Central memory CD8-positive, alpha-beta T cell (primary cell): ENCODE results near the gene PDE8B.

Experiments
- ATAC-seq: fragments of 150-1000 bp; cut with Tn5 transposase; replicated peaks from 2 replicates; pipeline ENCODE4 v1.10.0; 2022; ENCODE audit warnings: mild to moderate bottlenecking, moderate FRiP score, moderate number of reproducible peaks; ENCODE audit not compliant: poor library complexity, severe bottlenecking; ENCODE audit errors: extremely low read depth
- DNase-seq, 2 donors: peaks; one replicate each; pipeline ENCODE4 v3.0.0; 2021; ENCODE audit warnings: low spot score in 2 of 2
- H3K27ac Mint-ChIP-seq: one replicate; pipeline ENCODE4 v1.8.0; 2022; ENCODE audit warnings: low read depth, mild to moderate bottlenecking, moderate library complexity, mixed read lengths
- H3K27me3 Mint-ChIP-seq: one replicate; pipeline ENCODE4 v1.8.0; 2022; ENCODE audit warnings: mixed read lengths
- H3K36me3 Mint-ChIP-seq: one replicate; pipeline ENCODE4 v1.8.0; 2022; ENCODE audit warnings: mild to moderate bottlenecking, moderate library complexity, mixed read lengths; ENCODE audit not compliant: insufficient read depth
- H3K4me1 Mint-ChIP-seq: one replicate; pipeline ENCODE4 v1.8.0; 2022; ENCODE audit warnings: mixed read lengths
- H3K4me3 Mint-ChIP-seq: one replicate; pipeline ENCODE4 v1.8.0; 2022; ENCODE audit warnings: mild to moderate bottlenecking, moderate library complexity, mixed read lengths
- H3K9me3 Mint-ChIP-seq: one replicate; pipeline ENCODE4 v1.8.0; 2022; ENCODE audit warnings: mixed read lengths

Gene PDE8B

GRCh38 chr5:77398896-77399295 is 188.4 kb downstream of the PDE8B start:
- Mint-ChIP-seq H3K27ac (no peak overlapping the region), H3K36me3 (no peaks in the 10 kb centered on the region), H3K27me3 (no peaks in the 10 kb centered on the region), H3K4me3 (no peak overlapping the region), H3K9me3 (no peaks in the 10 kb centered on the region), H3K4me1 (no peaks in the 10 kb centered on the region)
- DNase-seq: no peak
- ATAC-seq: no peak

- Mint-ChIP-seq H3K4me3 (no peak overlapping the region), H3K27ac (no peak overlapping the region), H3K9me3 (no peaks in the 10 kb centered on the region), H3K36me3 (no peaks in the 10 kb centered on the region), H3K4me1 (no peaks in the 10 kb centered on the region), H3K27me3 (peaks cover 7% of the 10 kb centered on the region)
- ATAC-seq: no peak
- DNase-seq: no peak
These were observed 190.2 kb downstream of the PDE8B start for GRCh38 chr5:77400645-77401044.

- Mint-ChIP-seq H3K27me3 (peaks cover 14% of the 10 kb centered on the region), H3K4me1 (no peaks in the 10 kb centered on the region), H3K9me3 (no peaks in the 10 kb centered on the region), H3K27ac (no peak overlapping the region), H3K4me3 (no peak overlapping the region), H3K36me3 (no peaks in the 10 kb centered on the region)
- DNase-seq (no peak), ATAC-seq (no peak)
These were observed 192.3 kb downstream of the PDE8B start for GRCh38 chr5:77402796-77403195.

DNA sequence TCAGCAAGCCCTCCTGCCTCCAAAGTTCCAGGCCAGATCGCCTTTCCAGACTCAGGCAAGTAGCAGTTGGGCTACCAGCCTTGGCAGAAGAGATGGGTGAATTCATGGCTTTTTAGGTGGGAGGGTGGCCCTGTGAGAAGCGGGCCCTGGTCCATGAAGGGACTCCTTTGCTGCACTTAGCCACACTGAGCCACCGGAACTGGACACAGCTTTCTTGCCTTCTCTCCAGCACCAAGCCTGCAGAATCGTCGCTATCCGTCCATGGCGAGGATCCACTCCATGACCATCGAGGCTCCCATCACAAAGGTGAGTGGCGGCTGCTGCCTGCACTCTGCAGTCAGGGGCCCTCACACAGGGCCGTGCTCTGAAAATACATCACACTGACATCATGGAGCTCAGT is 196.7 kb downstream of the PDE8B start:
- H3K27ac Mint-ChIP-seq: no peak overlapping the region
- H3K9me3 Mint-ChIP-seq: no peaks in the 10 kb centered on the region

DNA sequence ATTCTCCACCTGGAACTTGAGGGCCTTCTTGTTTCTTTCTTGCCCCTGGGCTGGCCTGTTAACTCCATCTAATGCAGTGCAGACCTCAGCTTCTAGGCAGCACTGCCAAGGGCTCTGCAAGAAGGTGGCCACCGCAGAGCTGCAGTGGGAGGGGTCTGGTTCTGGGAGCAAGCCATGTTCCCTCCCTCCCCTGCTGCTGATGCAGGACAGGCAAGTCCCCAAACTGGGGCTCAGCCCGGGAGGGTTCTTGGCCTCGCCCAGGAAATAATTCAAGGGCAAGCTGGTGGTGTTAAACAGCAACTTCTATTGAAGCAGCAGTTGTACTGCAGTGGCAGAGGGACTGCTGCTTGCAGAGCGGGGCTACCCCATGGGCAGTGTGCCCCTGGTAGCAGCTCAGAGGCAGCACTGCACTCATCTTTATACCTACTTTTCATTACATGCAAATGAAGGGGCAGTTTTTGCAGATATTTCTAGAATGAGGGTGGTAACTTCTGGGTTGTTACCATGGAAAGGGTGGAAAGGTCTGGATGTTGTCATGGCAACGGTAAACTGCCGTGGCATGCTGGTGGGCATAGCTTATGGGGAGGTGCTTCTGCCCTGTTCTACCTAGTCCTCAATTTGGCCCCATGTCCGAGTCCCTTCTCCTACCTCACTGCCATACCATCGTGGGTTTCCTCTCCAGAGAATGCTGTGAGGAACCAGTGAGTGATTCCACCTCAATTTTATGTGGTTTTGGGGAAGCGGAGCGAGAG is 199.6 kb downstream of the PDE8B start:
- no peaks in the 10 kb centered on the region for H3K4me1 Mint-ChIP-seq
- H3K4me3 Mint-ChIP-seq: no peak overlapping the region
- H3K9me3 Mint-ChIP-seq: no peaks in the 10 kb centered on the region
- no peak overlapping the region for H3K27ac Mint-ChIP-seq
- H3K27me3 Mint-ChIP-seq: peaks cover 13% of the 10 kb centered on the region
- ATAC-seq (no peak), DNase-seq (no peak)
- H3K36me3 Mint-ChIP-seq: no peaks in the 10 kb centered on the region

More for the DNA sequence above, 196.7 kb downstream of the PDE8B start:
- no peak for DNase-seq
- no peak overlapping the region for H3K4me3 Mint-ChIP-seq
- H3K27me3 Mint-ChIP-seq: peaks cover 14% of the 10 kb centered on the region
- H3K36me3 Mint-ChIP-seq: no peaks in the 10 kb centered on the region
- ATAC-seq: no peak
- no peaks in the 10 kb centered on the region for H3K4me1 Mint-ChIP-seq

DNA sequence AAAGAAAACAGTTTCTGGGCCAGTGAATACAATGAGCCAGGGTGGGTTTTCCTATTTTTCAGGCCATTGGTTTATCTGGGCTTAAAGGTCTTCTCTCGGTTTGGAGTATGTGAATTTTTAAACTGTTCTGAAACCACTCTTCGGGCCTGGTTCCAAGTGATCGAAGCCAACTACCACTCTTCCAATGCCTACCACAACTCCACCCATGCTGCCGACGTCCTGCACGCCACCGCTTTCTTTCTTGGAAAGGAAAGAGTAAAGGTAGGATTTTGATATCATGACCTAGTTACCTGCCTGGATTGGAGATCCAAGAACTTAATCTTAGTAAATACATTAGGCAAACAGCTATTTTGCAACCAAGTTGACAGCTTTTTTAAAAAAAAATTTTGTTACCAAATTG is 202.6 kb downstream of the PDE8B start:
- no peak overlapping the region for H3K4me3 Mint-ChIP-seq
- H3K4me1 Mint-ChIP-seq: no peaks in the 10 kb centered on the region
- ATAC-seq: no peak
- H3K27ac Mint-ChIP-seq: no peak overlapping the region
- no peak for DNase-seq
- H3K27me3 Mint-ChIP-seq: peaks cover 15% of the 10 kb centered on the region
- no peaks in the 10 kb centered on the region for H3K36me3 Mint-ChIP-seq
- no peaks in the 10 kb centered on the region for H3K9me3 Mint-ChIP-seq

- Mint-ChIP-seq H3K27ac (no peak overlapping the region), H3K36me3 (no peaks in the 10 kb centered on the region), H3K27me3 (peaks cover 22% of the 10 kb centered on the region), H3K4me3 (no peak overlapping the region), H3K4me1 (no peaks in the 10 kb centered on the region), H3K9me3 (no peaks in the 10 kb centered on the region)
- DNase-seq: no peak
- no peak for ATAC-seq
These were observed 207.7 kb downstream of the PDE8B start for GRCh38 chr5:77418162-77418561.

- no peak for DNase-seq
- no peaks in the 10 kb centered on the region for H3K9me3 Mint-ChIP-seq
- ATAC-seq: no peak
- peaks cover 22% of the 10 kb centered on the region for H3K27me3 Mint-ChIP-seq
- H3K27ac Mint-ChIP-seq: no peak overlapping the region
- H3K4me1 Mint-ChIP-seq: no peaks in the 10 kb centered on the region
- no peak overlapping the region for H3K4me3 Mint-ChIP-seq
- H3K36me3 Mint-ChIP-seq: no peaks in the 10 kb centered on the region
These were observed 208.4 kb downstream of the PDE8B start for GRCh38 chr5:77418601-77419581.

- no peak for ATAC-seq
- H3K27ac Mint-ChIP-seq: no peak overlapping the region
- no peaks in the 10 kb centered on the region for H3K4me1 Mint-ChIP-seq
- no peak for DNase-seq
- H3K4me3 Mint-ChIP-seq: no peak overlapping the region
- no peaks in the 10 kb centered on the region for H3K36me3 Mint-ChIP-seq
- H3K9me3 Mint-ChIP-seq: no peaks in the 10 kb centered on the region
- H3K27me3 Mint-ChIP-seq: peaks cover 22% of the 10 kb centered on the region
These were observed 209.4 kb downstream of the PDE8B start for GRCh38 chr5:77419644-77420582.

- no peak for DNase-seq
- Mint-ChIP-seq H3K4me3 (no peak overlapping the region), H3K27ac (no peak overlapping the region), H3K36me3 (no peaks in the 10 kb centered on the region), H3K9me3 (no peaks in the 10 kb centered on the region), H3K4me1 (no peaks in the 10 kb centered on the region), H3K27me3 (peaks cover 18% of the 10 kb centered on the region)
- ATAC-seq: no peak
These were observed 210.5 kb downstream of the PDE8B start for GRCh38 chr5:77420940-77421339.

DNA sequence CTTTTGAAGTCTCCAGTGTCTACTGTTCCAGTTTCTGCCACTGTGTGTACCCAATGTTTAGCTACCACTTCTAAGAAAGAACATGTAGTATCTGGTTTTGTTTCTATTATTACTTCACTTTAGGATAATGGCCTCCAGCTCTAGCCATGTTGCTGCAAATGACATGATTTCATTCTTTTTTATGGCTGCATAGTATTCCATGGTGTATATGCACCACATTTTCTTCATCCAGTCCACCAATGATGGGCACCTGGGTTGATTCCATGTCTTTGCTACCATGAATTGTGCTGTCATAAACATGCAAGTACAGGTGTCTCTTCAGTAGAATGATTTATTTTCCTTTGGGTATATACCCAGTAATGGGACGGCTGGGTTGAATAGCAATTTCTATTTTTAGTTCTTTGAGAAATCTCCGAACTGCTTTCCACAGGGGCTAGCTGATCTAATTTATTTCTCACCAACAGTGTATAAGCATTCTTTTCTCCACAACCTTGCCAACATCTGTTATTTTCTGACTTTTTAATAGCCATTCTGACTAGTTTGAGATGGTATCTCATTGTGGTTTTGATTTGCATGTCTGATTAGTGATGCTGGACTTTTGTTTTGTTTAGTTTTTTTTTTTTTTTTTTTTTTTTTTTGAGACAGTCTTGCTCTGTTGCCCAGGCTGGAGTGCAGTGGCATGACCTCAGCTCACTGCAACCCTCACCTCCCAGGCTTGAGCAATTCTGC is 212.7 kb downstream of the PDE8B start:
- DNase-seq: no peak
- peaks cover 6% of the 10 kb centered on the region for H3K27me3 Mint-ChIP-seq
- no peak for ATAC-seq
- H3K9me3 Mint-ChIP-seq: no peaks in the 10 kb centered on the region
- no peaks in the 10 kb centered on the region for H3K4me1 Mint-ChIP-seq
- no peaks in the 10 kb centered on the region for H3K36me3 Mint-ChIP-seq
- H3K4me3 Mint-ChIP-seq: no peak overlapping the region
- no peak overlapping the region for H3K27ac Mint-ChIP-seq

DNA sequence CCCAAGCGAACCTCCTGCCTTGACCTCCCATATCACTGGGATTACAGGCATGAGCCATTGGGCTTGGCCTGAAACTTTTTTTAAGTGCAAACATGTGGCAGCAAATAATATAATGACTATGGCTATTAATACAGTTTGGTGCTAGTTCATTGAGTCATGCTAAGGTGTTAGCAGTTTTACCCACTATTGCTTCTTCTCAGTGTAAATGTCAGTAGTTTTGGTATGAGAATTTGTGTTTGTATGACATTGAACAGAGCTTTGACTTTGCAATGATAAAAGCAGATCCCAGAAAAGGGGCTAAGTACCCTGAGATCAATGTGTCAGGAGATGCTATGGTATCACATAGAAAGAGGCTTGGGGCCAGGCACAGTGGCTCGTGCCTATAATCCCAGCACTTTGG is 214.4 kb downstream of the PDE8B start:
- DNase-seq (no peak), ATAC-seq (no peak)
- Mint-ChIP-seq H3K27ac (no peak overlapping the region), H3K27me3 (no peaks in the 10 kb centered on the region), H3K4me3 (no peak overlapping the region), H3K9me3 (no peaks in the 10 kb centered on the region), H3K4me1 (no peaks in the 10 kb centered on the region), H3K36me3 (no peaks in the 10 kb centered on the region)
